Stimulated activated CD4-positive, alpha-beta T cell treated with anti-CD3 and anti-CD28 coated beads, Interleukin-12 subunit alpha, Interleukin-12 subunit beta, amount 100 ng/mL, for 24 hours (primary cell): Measurements from ENCODE around the gene PTS.

ENCODE experiments used
- DNase-seq, 2 experiments: peaks; one replicate each; pipeline ENCODE4 v3.0.0-alpha.2; 2020; ENCODE audit warnings: low read depth in 2 of 2

PTS gene

GRCh38 chr11:112265659-112266409 is 39.6 kb downstream of the PTS start:
- DNase-seq = no peak

GRCh38 chr11:112266410-112266778 is 40.2 kb downstream of the PTS start:
- no peak for DNase-seq

GRCh38 chr11:112267188-112267591 is 41.0 kb downstream of the PTS start:
- DNase-seq = no peak

DNA sequence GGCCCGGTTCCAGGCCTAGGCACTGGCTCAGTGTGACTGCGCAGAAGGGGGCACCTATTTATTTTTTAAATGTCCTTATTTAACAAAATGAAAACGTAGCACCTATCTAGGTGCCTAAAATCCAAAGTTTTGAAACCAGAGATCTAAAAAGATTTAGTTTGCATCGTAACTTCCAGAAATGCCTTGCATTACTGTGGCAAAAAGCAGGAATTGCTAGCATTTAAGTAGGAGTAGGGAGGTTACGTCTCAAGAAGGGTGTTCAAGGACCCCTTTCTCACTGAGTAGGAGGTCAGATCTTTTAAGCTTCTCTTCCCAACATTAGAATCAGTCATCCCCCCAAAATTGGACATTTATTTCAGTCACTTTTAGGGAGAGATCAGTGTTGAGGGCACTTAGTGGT is 42.2 kb downstream of the PTS start:
- DNase-seq = no peak

GRCh38 chr11:112269139-112269538 is 42.9 kb downstream of the PTS start:
- no peak for DNase-seq

DNA sequence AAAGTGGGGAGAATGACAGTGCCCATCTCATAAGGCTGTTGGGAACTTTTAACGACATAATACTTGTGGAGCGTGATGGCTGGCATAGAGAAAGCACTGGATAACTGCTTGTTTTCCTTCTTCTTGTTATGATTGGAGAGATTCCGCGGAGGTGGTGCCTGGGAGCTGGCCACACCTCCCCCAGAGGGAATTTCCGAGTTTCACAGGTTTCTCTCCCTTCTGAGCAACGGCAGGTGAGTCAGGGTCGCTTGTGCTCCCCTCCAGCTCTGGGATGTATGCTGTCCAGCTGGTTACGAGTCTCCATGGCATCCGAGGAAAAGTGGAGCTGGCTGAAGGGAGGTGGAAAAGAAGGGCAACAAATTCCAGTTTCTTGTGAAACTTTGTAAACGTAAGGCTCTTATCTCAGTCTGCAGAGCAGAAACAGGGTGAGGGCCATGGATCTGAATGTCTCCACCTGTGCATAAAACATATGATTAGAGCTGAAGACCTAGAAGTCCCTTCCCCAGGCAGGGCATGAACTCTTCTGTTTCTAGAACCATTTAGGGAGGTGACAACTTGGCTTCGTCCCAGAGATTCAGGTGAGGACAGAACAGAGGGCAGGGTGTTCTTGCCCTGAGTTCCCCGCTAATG is 44.4 kb downstream of the PTS start:
- DNase-seq = no peak

DNA sequence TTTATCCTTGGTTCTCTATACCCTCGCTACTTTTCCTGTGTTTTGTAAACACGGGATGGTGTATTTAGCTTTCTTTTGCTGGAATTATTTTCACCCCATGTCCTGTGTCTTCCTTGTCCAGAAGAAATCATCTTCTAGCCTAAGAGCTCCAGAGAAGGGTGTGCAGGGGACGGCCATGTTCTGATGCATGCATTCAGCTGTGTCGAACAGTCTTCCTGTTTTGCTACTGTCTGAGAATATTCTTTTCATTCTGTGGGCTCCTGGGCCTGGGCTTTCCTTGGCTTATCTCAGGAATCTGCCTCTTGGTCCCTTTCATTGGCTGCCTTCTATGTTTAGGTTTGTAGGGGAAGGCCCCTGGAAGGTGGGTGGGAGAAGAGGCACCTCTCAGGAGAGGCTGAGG is 45.0 kb downstream of the PTS start:
- no peak for DNase-seq

DNA sequence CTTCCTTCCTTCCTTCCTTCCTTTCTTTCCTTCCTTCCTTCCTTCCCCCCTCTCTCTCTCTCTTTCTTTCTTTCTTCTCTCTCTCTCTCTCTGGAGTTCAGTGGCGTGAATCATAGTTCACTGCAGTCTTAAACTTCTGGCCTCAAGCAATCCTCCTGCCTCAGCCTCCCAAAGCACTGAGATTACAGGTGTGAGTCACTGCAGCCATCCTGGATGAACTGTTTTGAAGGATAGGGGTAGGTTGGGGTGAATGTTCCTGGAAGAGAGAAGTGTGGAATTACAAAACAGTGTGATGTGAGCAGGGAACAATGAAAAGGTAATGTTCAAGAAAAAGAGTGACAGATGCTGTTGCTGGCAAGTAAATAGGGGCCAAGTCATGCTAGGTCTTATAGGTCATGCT is 46.8 kb downstream of the PTS start:
- DNase-seq = no peak

DNA sequence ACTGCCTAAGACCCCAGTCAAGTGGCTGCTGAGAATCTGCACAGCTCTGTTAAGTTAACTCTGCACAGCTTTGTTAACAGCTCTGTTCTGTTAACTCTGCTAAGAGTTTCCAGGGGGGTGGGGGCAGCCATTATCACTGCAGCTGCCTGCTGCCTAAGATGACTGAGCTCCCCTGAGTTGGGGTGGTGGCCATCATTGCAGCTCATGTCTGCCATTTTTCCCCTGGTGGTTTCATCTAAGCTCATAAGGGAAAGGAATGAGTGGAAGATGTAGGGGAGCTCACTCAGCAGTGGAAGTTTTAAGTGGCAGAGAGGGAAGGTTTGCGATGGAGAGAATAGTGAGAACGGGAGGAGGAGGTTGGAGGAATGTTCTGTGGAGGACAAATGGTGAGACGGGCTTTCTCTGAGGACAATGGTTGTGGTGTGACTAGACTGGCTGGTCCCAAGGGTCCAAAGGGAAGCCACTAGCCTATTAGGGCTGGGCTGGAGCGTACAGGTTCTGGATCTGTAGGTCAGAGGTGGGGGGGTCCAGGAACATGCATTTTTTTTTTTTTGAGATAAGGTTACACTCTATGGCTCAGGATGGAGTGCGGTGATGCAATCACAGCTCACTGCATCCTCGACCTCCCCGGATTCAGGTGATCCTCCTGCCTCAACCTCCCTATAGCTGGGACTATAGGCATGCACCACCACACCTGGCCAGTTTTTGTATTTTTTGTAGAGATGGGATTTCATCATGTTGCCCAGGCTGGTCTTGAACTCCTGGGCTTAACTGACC is 48.0 kb downstream of the PTS start:
- no peak for DNase-seq

DNA sequence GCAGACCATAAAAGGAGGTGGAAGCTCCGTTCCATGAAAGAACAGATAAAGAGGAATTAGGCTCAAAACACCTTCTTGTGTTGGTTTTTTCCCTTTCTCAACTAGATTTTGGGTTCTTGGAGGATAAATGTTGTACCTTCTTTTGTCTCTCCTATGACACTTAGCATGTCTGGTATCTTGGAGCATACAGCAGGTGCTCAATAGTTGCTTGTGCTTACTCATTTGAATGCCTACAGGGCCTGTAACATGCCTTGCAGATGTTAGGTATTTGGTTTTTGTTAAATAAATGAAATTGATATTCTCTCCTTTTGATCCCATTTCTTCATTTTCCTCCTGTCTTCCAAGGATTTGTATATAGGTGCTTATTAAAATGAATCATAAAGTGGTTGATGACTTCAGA is 50.8 kb downstream of the PTS start:
- DNase-seq = no peak

DNA sequence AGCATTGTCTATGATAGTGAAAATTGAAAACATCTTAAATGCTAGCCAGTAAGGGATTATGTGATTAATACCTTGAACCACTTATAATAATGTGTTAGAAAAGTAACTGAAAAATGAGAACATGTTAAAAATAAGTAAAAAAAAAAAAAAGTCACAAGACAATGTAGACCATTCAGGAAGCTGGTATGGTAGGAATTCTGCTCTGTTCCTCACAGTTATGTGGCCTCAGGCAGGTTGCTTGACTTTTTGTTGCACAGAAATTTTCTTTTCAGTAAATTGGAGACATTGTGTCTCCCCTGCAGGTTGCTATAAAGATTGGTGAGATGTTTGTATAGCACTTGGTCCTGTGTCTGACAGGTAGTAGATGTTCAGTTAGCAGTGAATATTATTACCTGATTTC is 51.7 kb downstream of the PTS start:
- no peak for DNase-seq

DNA sequence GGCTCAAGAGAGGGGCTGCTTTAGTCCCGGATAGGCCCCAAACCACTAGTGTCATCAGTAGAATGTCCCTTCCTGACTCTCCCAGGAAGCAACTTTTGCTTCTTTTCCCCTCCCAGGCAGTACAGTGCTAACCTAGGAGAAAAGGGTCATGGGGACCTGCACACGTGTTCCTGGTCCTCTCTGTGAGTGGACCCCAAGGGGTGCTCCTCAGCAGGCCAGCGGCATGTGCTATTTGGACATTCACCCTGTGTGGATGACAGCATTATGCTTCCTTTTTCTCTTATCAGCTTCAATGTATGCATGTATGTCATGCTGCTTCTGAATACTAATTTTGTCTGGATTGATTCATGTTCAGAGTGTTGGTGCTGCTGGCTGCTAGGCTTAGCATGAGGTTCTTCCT is 52.6 kb downstream of the PTS start:
- no peak for DNase-seq

DNA sequence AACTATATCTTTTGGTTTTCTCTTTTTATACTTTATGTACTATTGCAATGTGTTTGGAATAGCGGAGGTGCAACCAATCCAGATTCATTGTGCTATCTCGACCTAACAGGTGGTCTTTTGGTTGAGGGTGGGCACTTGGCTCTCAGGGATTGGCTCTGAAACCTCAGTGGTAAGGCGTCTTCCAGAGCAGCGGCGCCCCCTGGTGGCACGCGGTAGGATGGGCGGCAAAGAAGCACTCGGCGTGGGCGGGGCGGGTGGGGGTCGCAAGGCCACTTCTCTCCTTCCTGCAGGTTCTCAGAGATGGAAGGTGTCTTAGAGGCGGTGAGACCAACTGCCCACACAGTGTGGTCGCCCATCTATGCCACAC is 53.7 kb downstream of the PTS start:
- DNase-seq = peak; percentile 52 to 66

DNA sequence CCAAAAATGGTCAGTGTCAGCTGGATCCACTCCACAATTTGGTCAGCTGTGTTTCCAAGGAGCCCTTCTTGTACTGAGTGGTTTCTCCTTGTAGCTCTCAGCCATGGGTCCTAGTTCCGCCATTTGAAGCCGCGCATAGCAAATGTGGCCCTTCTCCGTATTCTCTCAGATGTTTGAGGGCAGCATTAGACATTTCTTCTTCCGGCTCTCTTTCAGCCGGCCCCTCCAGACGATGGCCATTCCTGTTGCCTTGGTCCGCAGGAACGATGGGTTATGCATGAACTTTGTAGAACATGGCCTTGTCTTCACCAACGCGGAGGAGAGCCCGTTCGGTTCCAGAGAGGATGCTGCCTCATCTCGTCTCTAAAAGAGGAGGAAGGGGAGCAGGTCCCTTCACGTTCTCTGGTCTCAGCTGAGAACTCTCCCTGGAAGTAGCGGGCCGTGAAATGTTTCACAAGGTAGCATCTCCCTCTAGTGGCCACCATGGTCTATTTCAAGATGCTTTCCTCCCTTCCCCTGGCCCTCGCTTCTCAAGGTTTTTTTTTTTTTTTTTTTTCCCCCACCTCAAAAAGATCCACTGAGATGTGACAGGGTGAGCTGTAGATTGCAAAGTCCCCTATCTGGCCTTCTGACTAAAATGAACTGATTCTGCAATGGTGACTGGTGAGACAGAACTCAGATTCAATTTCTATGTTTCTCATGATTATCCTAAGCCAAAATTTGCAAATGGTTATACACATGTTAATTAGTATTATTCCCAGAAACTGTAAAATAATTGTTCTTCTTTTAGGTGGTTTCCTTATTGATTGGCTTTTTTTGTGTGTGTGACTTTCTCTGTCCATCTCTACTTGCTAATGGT is 54.3 kb downstream of the PTS start:
- DNase-seq = peak; percentile 28 to 52

DNA sequence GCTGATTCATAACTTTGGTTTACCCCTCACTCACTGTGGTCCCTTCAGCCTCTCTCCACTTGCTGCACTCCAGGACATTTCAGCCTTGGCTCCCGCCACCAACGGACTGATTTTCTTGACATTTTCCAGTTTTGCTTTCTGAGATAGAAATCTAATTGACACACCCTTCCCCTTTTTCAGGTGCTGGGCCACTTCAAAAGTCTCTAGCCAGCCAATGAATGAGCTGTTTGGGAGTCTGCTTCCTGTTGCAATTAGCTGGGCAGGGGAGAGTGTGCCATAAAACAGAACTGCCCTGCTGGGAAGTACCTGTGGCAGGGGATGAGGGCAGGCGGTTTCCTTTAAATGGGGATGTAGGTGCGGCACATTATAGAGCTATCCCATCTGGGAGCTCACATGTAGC is 55.5 kb downstream of the PTS start:
- no peak for DNase-seq
